Natural killer cell (primary cell): ENCODE measurements around the gene SLC5A2. TPM values are rescaled to one million over a fixed set of nuclear protein-coding genes. Genes with fewer than 3 reads are reported as not detected.
A peak's percentile ranks its signal among the peaks of the same experiment; 100 is the strongest.

Source experiments
- ATAC-seq, 3 donors: fragments of 150-1000 bp in 2 of 3; fragments of 200-7000 bp in 1 of 3; cut with Tn5 transposase; 1 replicate in 1 of 3; 2 replicates in 2 of 3; pipeline ENCODE4 v1.10.0; 2021; ENCODE audit warnings: mild to moderate bottlenecking in 2 of 3, moderate library complexity in 2 of 3
- DNase-seq, 2 donors: peaks; one replicate each; pipeline versions ENCODE4 v3.0.0 to v3.0.0-alpha.2; 2013 to 2021; ENCODE audit warnings: mixed read lengths in 1 of 2
- H3K27ac ChIP-seq: one replicate; pipeline ENCODE4 v1.5.1; 2013; ENCODE audit warnings: mild to moderate bottlenecking, low read length
- H3K27me3 ChIP-seq: one replicate; pipeline ENCODE4 v1.6.1; 2013; ENCODE audit warnings: low read length; ENCODE audit not compliant: control insufficient read depth, insufficient read depth
- H3K36me3 ChIP-seq: one replicate; pipeline ENCODE4 v1.6.1; 2013; ENCODE audit warnings: low read length; ENCODE audit not compliant: control insufficient read depth, insufficient read depth
- H3K4me1 ChIP-seq: one replicate; pipeline ENCODE4 v1.6.1; 2013; ENCODE audit warnings: low read length; ENCODE audit not compliant: control insufficient read depth, insufficient read depth
- H3K4me3 ChIP-seq: one replicate; pipeline ENCODE4 v1.5.1; 2013; ENCODE audit warnings: low read length
- H3K9me3 ChIP-seq: one replicate; pipeline ENCODE4 v1.6.1; 2013; ENCODE audit warnings: low read length; ENCODE audit not compliant: control insufficient read depth, insufficient read depth
- H3K27ac Mint-ChIP-seq, 2 donors: one replicate each; pipeline ENCODE4 v1.8.0; 2022; ENCODE audit warnings: mild to moderate bottlenecking in 2 of 2, mixed read lengths in 2 of 2, moderate library complexity in 1 of 2
- H3K27me3 Mint-ChIP-seq, 2 donors: one replicate each; pipeline ENCODE4 v1.8.0; 2022; ENCODE audit warnings: low read depth in 2 of 2, mixed read lengths in 2 of 2
- H3K36me3 Mint-ChIP-seq: one replicate; pipeline ENCODE4 v1.8.0; 2022; ENCODE audit warnings: mixed read lengths
- H3K4me1 Mint-ChIP-seq, 2 donors: one replicate each; pipeline ENCODE4 v1.8.0; 2022; ENCODE audit warnings: mixed read lengths in 2 of 2
- H3K4me3 Mint-ChIP-seq: one replicate; pipeline ENCODE4 v1.8.0; 2022; ENCODE audit warnings: mild to moderate bottlenecking, moderate library complexity, mixed read lengths
- H3K9me3 Mint-ChIP-seq, 2 donors: one replicate each; pipeline ENCODE4 v1.8.0; 2022; ENCODE audit warnings: mixed read lengths in 2 of 2
- WGBS: methylation state at CpG from one replicate; pipeline ENCODE4 v1.1.7; 2013; ENCODE audit warnings: missing lambda C conversion rate; ENCODE audit not compliant: insufficient coverage; 5-methylcytosine and 5-hydroxymethylcytosine counted together
- intact Hi-C: fragments of 100-400 bp; cut with micrococcal nuclease; formaldehyde crosslinking; loops from one replicate; pipeline ENCODE4 v1.14.2; 2022
- total RNA-seq, 4 donors: library from RNA; stranded (reverse); fragments of 120-200 nt in 1 of 4; gene quantifications; one replicate each; pipeline versions ENCODE4 v1.2.3 to v1.2.4, GENCODE V29; 2013 to 2022
- TF ChIP-seq, protein P1 (sequence below): fragments of 200-600 bp; IDR thresholded peaks from one replicate; pipeline ENCODE4 v1.8.0; 2022; ENCODE audit warnings: antibody characterized with exemption

Gene SLC5A2
- total RNA-seq, 3 donors from 2014 or later (not counting 1 experiment from before 2014, with no cell fraction given), result 0.20 to 0.96 TPM; not detected in 1

DNA sequence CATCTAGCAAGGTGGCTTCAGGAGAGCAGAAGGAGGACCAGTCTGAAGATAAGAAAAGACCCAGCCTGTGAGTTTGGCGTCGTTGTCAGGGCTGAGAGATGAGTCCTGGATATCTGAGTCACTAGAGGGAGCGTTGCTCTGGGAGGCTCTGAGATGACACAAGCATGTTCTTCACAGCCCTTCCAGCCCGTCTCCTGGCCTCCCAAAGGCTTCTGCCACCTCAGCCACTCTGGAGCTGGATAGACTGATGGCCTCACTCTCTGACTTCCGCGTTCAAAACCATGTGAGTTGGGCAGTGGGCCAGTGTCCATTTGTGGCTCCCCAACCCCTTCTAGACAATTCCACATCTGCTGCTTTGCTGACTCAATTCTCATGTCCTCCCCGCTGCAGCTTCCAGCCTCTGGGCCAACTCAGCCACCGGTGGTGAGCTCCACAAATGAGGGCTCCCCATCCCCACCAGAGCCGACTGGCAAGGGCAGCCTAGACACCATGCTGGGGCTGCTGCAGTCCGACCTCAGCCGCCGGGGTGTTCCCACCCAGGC lies 8.7 kb upstream of the SLC5A2 start:
- TF ChIP-seq, protein P1, sequence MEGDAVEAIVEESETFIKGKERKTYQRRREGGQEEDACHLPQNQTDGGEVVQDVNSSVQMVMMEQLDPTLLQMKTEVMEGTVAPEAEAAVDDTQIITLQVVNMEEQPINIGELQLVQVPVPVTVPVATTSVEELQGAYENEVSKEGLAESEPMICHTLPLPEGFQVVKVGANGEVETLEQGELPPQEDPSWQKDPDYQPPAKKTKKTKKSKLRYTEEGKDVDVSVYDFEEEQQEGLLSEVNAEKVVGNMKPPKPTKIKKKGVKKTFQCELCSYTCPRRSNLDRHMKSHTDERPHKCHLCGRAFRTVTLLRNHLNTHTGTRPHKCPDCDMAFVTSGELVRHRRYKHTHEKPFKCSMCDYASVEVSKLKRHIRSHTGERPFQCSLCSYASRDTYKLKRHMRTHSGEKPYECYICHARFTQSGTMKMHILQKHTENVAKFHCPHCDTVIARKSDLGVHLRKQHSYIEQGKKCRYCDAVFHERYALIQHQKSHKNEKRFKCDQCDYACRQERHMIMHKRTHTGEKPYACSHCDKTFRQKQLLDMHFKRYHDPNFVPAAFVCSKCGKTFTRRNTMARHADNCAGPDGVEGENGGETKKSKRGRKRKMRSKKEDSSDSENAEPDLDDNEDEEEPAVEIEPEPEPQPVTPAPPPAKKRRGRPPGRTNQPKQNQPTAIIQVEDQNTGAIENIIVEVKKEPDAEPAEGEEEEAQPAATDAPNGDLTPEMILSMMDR, result no peak
- H3K4me3 Mint-ChIP-seq, result no peak overlapping the region
- H3K4me3 ChIP-seq, result no peak overlapping the region
- intact Hi-C loops, result no loop called here
- no peaks in the 10 kb centered on the region for H3K36me3 ChIP-seq
- peaks cover 12% of the 10 kb centered on the region for H3K27me3 ChIP-seq
- no peaks in the 10 kb centered on the region for H3K9me3 Mint-ChIP-seq
- WGBS, result 90% methylated on average over 12 of the region's 12 CpGs
- peaks cover 37% of the 10 kb centered on the region for H3K4me1 ChIP-seq
- peaks cover 0 to 23% of the 10 kb centered on the region in 2 donors for H3K27me3 Mint-ChIP-seq
- H3K4me1 Mint-ChIP-seq, result peaks cover 5 to 30% of the 10 kb centered on the region in 2 donors
- ATAC-seq, result no peak
- no peaks in the 10 kb centered on the region for H3K36me3 Mint-ChIP-seq
- DNase-seq, result no peak
- no peak overlapping the region for H3K27ac Mint-ChIP-seq
- H3K9me3 ChIP-seq, result no peaks in the 10 kb centered on the region
- H3K27ac ChIP-seq, result no peak overlapping the region

DNA sequence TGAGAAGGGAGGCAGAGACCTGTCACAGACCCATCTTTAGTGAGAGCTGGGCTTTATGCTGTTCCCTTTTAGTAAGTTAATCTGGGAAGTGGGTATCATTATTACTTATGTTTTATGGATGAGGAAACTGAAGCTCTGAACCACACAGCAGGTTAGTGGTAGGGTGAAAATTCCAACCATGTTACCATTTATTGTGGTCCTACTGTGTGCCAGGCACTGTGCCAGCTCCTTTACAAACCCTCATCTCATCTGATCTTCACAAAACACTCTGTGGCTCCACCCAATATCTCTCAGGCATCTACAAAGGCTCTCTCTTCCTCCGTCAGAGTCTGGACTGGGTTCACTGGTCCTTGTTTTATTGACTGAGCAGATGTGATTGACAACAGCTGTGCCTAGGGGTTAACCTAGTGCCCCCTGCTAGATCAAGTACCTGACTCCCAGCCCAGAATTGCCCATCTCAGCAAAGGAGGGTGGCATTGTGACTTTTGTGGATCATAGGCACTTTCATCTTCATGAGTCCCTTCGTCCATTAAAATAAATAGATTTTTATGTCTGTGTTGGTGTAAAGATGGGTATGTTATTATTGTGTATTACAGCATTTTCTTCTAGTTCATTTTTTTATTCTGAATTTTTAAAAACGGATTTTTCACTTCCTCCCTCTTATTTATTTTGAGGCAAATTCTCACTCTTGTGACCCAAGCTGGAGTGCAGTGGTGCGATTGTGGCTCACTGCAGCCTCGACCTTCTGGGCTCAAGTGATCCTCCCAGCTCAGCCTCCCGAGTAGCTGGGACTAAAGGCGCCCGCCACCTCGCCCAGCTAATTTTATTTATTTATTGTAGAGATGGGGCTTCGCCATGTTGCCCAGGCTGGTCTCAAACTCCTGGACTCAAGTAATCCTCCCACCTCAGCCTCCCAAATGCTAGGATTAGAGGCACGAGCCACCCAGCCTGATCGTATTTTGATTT lies 7.9 kb upstream of the SLC5A2 start:
- H3K9me3 ChIP-seq, result no peaks in the 10 kb centered on the region
- Mint-ChIP-seq H3K27me3 (peaks cover 0 to 23% of the 10 kb centered on the region in 2 donors), H3K36me3 (no peaks in the 10 kb centered on the region), H3K4me1 (peaks cover 5 to 30% of the 10 kb centered on the region in 2 donors), H3K27ac (no peak overlapping the region), H3K9me3 (no peaks in the 10 kb centered on the region), H3K4me3 (peak overlapping the region; percentile 13)
- peaks cover 12% of the 10 kb centered on the region for H3K27me3 ChIP-seq
- ATAC-seq, result no peak
- 90% methylated on average over 7 of the region's 12 CpGs for WGBS
- TF ChIP-seq, protein P1, result no peak
- no peaks in the 10 kb centered on the region for H3K36me3 ChIP-seq
- no peak overlapping the region for H3K4me3 ChIP-seq
- intact Hi-C loops, result no loop called here
- no peak for DNase-seq
- H3K4me1 ChIP-seq, result peaks cover 37% of the 10 kb centered on the region
- no peak overlapping the region for H3K27ac ChIP-seq

DNA sequence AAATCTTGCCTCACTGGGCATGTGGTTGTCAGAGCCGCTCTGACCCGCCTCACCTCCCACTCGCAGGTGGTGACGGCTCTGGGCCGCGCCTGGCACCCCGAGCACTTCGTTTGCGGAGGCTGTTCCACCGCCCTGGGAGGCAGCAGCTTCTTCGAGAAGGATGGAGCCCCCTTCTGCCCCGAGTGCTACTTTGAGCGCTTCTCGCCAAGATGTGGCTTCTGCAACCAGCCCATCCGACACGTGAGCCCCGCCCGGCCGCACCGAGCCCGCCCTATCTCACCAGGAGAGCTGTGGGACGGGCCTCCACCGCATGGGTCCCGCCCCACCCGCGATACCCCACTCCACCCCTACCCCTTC lies 7.0 kb upstream of the SLC5A2 start:
- H3K36me3 ChIP-seq, result no peaks in the 10 kb centered on the region
- H3K9me3 ChIP-seq, result no peaks in the 10 kb centered on the region
- Mint-ChIP-seq H3K9me3 (no peaks in the 10 kb centered on the region), H3K4me3 (peak overlapping the region; percentile 86), H3K27me3 (peaks cover 0 to 21% of the 10 kb centered on the region in 2 donors), H3K36me3 (no peaks in the 10 kb centered on the region), H3K4me1 (peaks cover 5 to 30% of the 10 kb centered on the region in 2 donors), H3K27ac (peak overlapping the region in 1 of 2 donors; percentile 81)
- H3K4me1 ChIP-seq, result peaks cover 37% of the 10 kb centered on the region
- H3K27me3 ChIP-seq, result peaks cover 12% of the 10 kb centered on the region
- TF ChIP-seq, protein P1, result no peak
- no peak for DNase-seq
- H3K27ac ChIP-seq, result no peak overlapping the region
- no peak for ATAC-seq
- 72% methylated on average over 26 of the region's 26 CpGs for WGBS
- intact Hi-C loops, result no loop called here
- peak overlapping the region; percentile 60 for H3K4me3 ChIP-seq
